ENCODE data around the gene BCL2L2.

The BCL2L2 gene

GRCh38 chr14:23299986-23300686 lies 6.5 kb upstream of the BCL2L2 start:
- no peak for DNase-seq (ENCODE audit: low read depth in 2 of 2)

DNA sequence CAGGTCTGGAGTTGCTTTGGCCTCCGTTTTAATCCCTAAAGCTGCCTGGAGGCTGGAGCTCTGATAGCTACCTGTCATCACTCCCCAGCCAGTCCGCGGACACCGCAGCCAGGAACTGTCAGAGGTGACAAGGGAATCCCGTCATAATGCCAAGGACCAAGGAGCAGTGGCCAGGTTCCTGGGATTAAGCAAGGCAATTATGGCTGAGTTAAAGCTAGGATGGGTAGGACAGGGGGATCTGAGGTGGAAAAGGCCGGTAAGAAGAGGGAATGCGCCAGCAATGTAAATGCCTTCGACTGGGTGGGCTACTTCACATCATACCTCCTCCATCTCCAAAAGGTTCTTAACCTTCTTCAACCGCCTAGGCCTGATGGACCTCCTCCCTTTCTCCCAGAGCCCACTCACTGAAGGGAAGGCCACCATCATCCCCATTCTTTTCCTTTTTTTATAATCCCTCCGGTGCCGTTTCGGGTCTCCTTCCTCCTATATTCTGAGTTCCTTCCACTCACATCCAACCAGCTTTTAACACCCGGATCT lies 5.9 kb upstream of the BCL2L2 start:
- DNase-seq (ENCODE audit: low read depth in 2 of 2): no peak

DNA sequence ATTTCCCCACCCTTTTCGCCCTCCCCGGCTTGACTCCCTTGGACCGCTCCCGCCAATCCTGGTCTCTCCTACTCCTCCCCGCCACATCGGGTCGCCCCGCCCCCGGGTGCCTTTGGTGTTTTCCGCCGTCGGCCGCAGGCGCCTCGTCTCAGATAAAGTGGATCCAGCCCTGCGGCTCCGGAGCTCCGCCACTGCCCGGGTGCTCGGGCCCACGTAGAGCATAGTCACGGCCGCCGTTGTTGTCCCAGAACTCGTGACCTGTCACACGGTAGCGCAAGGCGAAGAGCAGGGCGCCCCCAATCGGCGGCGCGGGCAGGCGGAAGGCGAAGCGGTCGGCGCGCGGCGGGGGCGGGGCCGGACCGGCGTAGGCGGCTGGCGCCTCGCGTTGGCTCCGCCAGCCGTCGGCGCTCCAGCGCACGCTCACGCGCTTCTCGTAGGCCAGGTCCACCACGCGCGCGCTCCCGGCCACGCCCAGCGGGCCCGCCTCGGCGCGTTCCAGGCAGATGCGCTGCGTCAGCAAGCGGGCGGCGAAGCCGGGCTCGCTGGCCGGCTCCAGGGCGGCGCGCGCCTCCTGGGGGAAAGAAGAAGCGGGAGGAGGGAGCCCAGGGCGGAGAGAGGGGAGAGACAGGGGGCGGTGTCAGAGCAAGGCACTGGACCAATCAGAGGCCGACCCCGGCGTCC lies 5.2 kb upstream of the BCL2L2 start:
- DNase-seq (ENCODE audit: low read depth in 2 of 2): peak; percentile 93 to 94

- DNase-seq (ENCODE audit: low read depth in 2 of 2): no peak
Measured at GRCh38 chr14:23301969-23302289, 4.7 kb upstream of the BCL2L2 start.

GRCh38 chr14:23302290-23303225 lies 4.1 kb upstream of the BCL2L2 start, which contains the start of gene PPP1R3E:
TSS of gene PPP1R3E (minus strand) at chr14:23302859. CDS start at chr14:23302576, 283 bp downstream.
- peak; percentile 54 to 78 for DNase-seq (ENCODE audit: low read depth in 2 of 2)

- no peak for DNase-seq (ENCODE audit: low read depth in 2 of 2)
Measured at GRCh38 chr14:23307146-23307530, 505 bp downstream of the BCL2L2 start.

GRCh38 chr14:23307687-23308644 lies 1.3 kb downstream of the BCL2L2 start:
- DNase-seq (ENCODE audit: low read depth in 2 of 2): no peak

GRCh38 chr14:23308721-23309445 lies 2.2 kb downstream of the BCL2L2 start:
- DNase-seq (ENCODE audit: low read depth in 2 of 2): no peak

DNA sequence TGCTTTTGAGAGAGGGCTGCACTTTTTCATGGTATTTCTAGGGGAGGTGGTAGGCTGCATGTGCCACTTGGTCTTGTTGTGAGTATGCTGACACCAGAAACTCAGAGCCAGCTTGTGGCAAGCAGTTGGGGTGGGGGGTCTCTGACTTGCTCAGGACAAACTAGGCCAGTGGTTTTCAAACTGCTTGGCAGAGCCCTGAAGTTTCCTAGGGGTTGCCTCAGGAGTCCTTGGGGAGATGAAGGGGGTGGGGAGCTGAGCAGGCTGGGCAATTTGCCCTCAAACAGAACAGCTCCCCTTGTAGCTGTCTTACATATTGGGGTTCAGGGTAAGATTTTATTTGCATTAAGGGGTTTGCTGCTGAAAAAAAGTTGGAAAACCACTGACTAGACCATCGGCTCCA lies 3.9 kb downstream of the BCL2L2 start:
- no peak for DNase-seq (ENCODE audit: low read depth in 2 of 2)

DNA sequence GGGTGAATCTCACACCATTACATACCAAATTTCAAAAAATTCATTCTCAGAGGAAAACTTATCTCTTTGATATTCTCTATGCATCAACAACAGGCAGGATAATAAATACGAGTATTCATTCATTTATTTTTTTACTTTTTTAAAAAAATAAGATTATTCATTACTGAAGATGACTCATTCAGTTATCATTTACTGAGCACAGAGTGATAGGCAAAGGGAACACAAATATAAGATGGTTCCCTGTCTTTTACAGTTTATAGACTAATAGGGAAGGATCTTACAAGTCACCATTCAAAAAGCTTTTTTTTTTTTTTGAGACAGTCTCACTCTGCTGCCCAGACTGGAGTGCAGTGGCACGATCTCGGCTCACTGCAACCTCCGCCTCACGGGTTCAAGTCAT lies 9.7 kb downstream of the BCL2L2 start:
- no peak for DNase-seq (ENCODE audit: low read depth in 2 of 2)

GRCh38 chr14:23319746-23320583 lies 13.3 kb downstream of the BCL2L2 start:
- no peak for DNase-seq (ENCODE audit: low read depth in 2 of 2)

DNA sequence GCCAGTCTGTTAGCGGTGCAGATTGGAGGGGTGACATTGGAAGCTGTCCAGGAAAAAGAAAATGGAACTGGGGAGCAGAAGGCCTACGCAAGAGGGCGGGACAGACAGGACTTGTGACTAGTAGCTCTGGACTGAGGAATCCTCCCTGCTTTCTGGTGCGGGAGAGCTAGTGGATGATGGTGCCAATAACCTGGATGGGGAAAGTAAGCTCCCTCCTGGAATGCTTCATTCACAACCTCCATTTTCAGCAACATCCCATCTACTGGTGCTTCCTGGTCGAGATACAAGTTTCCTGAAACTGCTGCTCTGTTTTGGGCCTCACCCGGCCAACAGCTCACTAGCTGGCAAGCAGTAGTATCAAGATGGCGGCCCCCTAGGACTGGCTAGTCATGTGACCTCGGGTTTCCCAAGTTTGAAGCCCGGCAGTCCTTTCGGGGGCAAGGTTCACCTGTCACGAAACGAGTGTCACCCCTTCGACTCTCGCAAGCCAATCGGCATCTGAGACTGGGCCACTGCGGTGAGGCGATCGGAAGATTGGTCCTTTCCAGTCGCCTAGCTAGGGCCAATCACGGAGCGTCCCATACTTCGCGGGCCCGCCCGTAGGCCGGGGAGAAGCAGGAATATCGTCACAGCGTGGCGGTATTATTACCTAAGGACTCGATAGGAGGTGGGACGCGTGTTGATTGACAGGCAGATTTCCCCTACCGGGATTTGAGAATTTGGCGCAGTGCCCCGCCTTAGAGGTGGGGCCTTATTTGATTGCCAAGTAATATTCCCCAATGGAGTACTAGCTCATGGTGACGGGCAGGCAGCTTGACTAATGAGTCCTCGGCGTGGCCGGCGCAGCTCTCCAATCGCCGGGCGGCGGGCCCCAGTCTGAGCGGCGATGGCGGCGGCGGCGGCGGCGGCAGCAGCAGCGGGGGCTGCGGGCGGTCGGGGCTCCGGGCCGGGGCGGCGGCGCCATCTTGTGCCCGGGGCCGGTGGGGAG lies 14.2 kb downstream of the BCL2L2 start, which contains the start of gene PABPN1:
Gene PABPN1 (plus strand): TSS at position 874 of the 988 bp plus-strand sequence. CDS start 13 bp downstream, at position 887.
- peak; percentile 91 to 93 for DNase-seq (ENCODE audit: low read depth in 2 of 2)

GRCh38 chr14:23321572-23322547 lies 15.2 kb downstream of the BCL2L2 start:
- no peak for DNase-seq (ENCODE audit: low read depth in 2 of 2)

GRCh38 chr14:23322568-23323517 lies 16.2 kb downstream of the BCL2L2 start:
- DNase-seq (ENCODE audit: low read depth in 2 of 2): no peak

- no peak for DNase-seq (ENCODE audit: low read depth in 2 of 2)
Measured at GRCh38 chr14:23323838-23324454, 17.3 kb downstream of the BCL2L2 start.

Measured in stimulated activated CD8-positive, alpha-beta memory T cell treated with anti-CD3 and anti-CD28 coated beads, Interleukin-2, amount 100 ng/mL, for 1 hour (primary cell).